GM21515 (cell line): ENCODE measurements around the gene EXOSC5.

Experiments used
- ATAC-seq: cut with Tn5 transposase; IDR thresholded peaks from one replicate; pipeline ENCODE4 v1.9.1; 2021; ENCODE audit not compliant: unreplicated experiment

EXOSC5 gene

GRCh38 chr19:41426952-41427646 lies 29.9 kb upstream of the EXOSC5 start, which contains the start of gene B3GNT8:
B3GNT8 (minus strand) TSS chr19:41427374; CDS start chr19:41426778, 596 bp downstream.
- no peak for ATAC-seq

- no peak for ATAC-seq
Observed at GRCh38 chr19:41426116-41426841, 29.1 kb upstream of the EXOSC5 start.

- ATAC-seq = no peak
Observed at GRCh38 chr19:41425174-41426115, 28.3 kb upstream of the EXOSC5 start.

GRCh38 chr19:41424335-41425173 lies 27.4 kb upstream of the EXOSC5 start:
- ATAC-seq = no peak

- ATAC-seq = no peak
Observed at GRCh38 chr19:41422955-41423354, 25.8 kb upstream of the EXOSC5 start.

GRCh38 chr19:41422456-41422855 lies 25.3 kb upstream of the EXOSC5 start:
- no peak for ATAC-seq

- ATAC-seq = no peak
Observed at GRCh38 chr19:41421973-41422372, 24.8 kb upstream of the EXOSC5 start.

GRCh38 chr19:41421314-41421713 lies 24.2 kb upstream of the EXOSC5 start:
- no peak for ATAC-seq

- no peak for ATAC-seq
Observed at GRCh38 chr19:41420101-41420880, 23.1 kb upstream of the EXOSC5 start.

- ATAC-seq = no peak
Observed at GRCh38 chr19:41416194-41416674, 19.1 kb upstream of the EXOSC5 start.

GRCh38 chr19:41415154-41415571 lies 18.0 kb upstream of the EXOSC5 start:
- no peak for ATAC-seq

GRCh38 chr19:41414461-41414860 lies 17.3 kb upstream of the EXOSC5 start:
- ATAC-seq = no peak

GRCh38 chr19:41413947-41414346 lies 16.8 kb upstream of the EXOSC5 start:
- no peak for ATAC-seq

- no peak for ATAC-seq
Observed at GRCh38 chr19:41412953-41413352, 15.8 kb upstream of the EXOSC5 start.

- ATAC-seq = no peak
Observed at GRCh38 chr19:41411968-41412265, 14.8 kb upstream of the EXOSC5 start.

GRCh38 chr19:41411100-41411967 lies 14.2 kb upstream of the EXOSC5 start:
- no peak for ATAC-seq

- ATAC-seq = no peak
Observed at GRCh38 chr19:41410336-41411054, 13.3 kb upstream of the EXOSC5 start.

- no peak for ATAC-seq
Observed at GRCh38 chr19:41409288-41409687, 12.1 kb upstream of the EXOSC5 start.
